Superior temporal gyrus (tissue), 1 donor: ENCODE measurements around the gene IL1A.

Source experiments
- DNase-seq: peaks from one replicate; pipeline ENCODE4 v3.0.0-alpha.2; 2016; ENCODE audit errors: extremely low spot score

Gene IL1A

GRCh38 chr2:112792419-112792818 lies 8.1 kb upstream of the IL1A start:
- no peak for DNase-seq

GRCh38 chr2:112791693-112792230 lies 7.5 kb upstream of the IL1A start:
- no peak for DNase-seq

- no peak for DNase-seq
These were observed 6.7 kb upstream of the IL1A start for GRCh38 chr2:112791019-112791418.

- no peak for DNase-seq
These were observed 6.0 kb upstream of the IL1A start for GRCh38 chr2:112790305-112790704.

- no peak for DNase-seq
These were observed 4.9 kb upstream of the IL1A start for GRCh38 chr2:112789186-112789585.

GRCh38 chr2:112788653-112789052 lies 4.4 kb upstream of the IL1A start:
- no peak for DNase-seq

- DNase-seq: no peak
These were observed 3.6 kb upstream of the IL1A start for GRCh38 chr2:112787729-112788393.

GRCh38 chr2:112787294-112787693 lies 3.0 kb upstream of the IL1A start:
- DNase-seq: no peak

GRCh38 chr2:112783187-112783714 lies 1.0 kb downstream of the IL1A start:
- no peak for DNase-seq

GRCh38 chr2:112782234-112782799 lies 2.0 kb downstream of the IL1A start:
- no peak for DNase-seq

GRCh38 chr2:112779598-112779997 lies 4.7 kb downstream of the IL1A start:
- no peak for DNase-seq

GRCh38 chr2:112777036-112777435 lies 7.3 kb downstream of the IL1A start:
- no peak for DNase-seq

- no peak for DNase-seq
These were observed 8.2 kb downstream of the IL1A start for GRCh38 chr2:112776113-112776512.

GRCh38 chr2:112774536-112775285 lies 9.6 kb downstream of the IL1A start:
- DNase-seq: no peak

GRCh38 chr2:112773556-112773955 lies 10.7 kb downstream of the IL1A start:
- no peak for DNase-seq

- DNase-seq: no peak
These were observed 11.3 kb downstream of the IL1A start for GRCh38 chr2:112772911-112773475.

- no peak for DNase-seq
These were observed 12.0 kb downstream of the IL1A start for GRCh38 chr2:112772322-112772721.

- no peak for DNase-seq
These were observed 15.9 kb downstream of the IL1A start for GRCh38 chr2:112768432-112768831.

GRCh38 chr2:112767693-112768330 lies 16.5 kb downstream of the IL1A start:
- no peak for DNase-seq

GRCh38 chr2:112765251-112765650 lies 19.0 kb downstream of the IL1A start:
- no peak for DNase-seq
